ENCODE data around the gene MYH9. TPM values are rescaled to one million over a fixed set of nuclear protein-coding genes. Genes with fewer than 3 reads are reported as not detected.

Gene MYH9
- total RNA-seq, 1 experiment from 2014 or later: 258 TPM

DNA sequence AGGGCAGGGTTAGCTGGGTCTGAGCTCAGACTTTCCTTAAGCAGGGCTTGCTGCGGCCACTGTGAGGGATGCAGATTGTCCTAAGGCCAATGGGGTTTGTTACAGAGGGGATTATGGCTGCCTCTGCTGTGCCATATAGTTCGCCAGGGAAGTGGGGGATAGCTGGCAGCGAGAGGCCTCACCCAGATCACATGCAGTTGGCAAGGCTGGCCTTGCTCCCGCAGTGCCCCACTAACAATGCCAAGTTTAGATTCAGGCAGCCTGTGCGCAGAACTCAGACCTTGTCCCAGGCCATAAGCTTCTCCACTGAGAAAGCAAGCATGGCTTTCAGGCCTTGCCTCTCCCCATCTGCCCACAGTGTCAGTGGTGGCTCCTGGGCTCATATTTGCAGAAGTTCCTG, 143.8 kb downstream of the MYH9 start:
- Histone ChIP-seq H3K9me2 (ENCODE audit: insufficient read depth) (no peaks in the 10 kb centered on the region), H3K9ac (ENCODE audit: low read length) (no peak overlapping the region), H3K36me3 (ENCODE audit: control insufficient read depth in 1 of 2, insufficient read depth in 2 of 2, low read length in 2 of 2) (no peaks in the 10 kb centered on the region), H3K4me2 (ENCODE audit: low read length) (no peak overlapping the region), H3K79me2 (ENCODE audit: insufficient read depth, low read length) (no peaks in the 10 kb centered on the region), H3K27me3 (ENCODE audit: insufficient read depth, low read length) (no peaks in the 10 kb centered on the region), H2AFZ (ENCODE audit: low read depth, low read length, poor library complexity, severe bottlenecking) (no peak overlapping the region), H3K4me1 (ENCODE audit: control insufficient read depth in 1 of 2, insufficient read depth in 2 of 2, low read length in 2 of 2) (peaks cover 6 to 10% of the 10 kb centered on the region in 2 experiments; a peak in 3 of 4 replicates), H3K9me3 (ENCODE audit: control insufficient read depth in 1 of 2, insufficient read depth in 1 of 2, low read depth in 1 of 2, low read length in 2 of 2) (no peaks in the 10 kb centered on the region), H3K4me3 (replicated peaks in 1 of 2; ENCODE audit: low read depth in 1 of 2, low read length in 2 of 2) (no peak overlapping the region), H3K27ac (ENCODE audit: low read depth, low read length) (no peak overlapping the region), H4K20me1 (ENCODE audit: insufficient read depth) (no peaks in the 10 kb centered on the region)
- no peak for DNase-seq (ENCODE audit: low read depth, low spot score)
- ATAC-seq: no peak
- CTCF ChIA-PET: no interaction called here
- intact Hi-C loops (cut with micrococcal nuclease): no loop called here
- no TSS peak for BruUV-seq (replicated peaks)
- TF ChIP-seq CEBPB (IDR thresholded peaks at IDR 0.05; ENCODE audit: low read depth): no peak
- POLR2A ChIA-PET: no interaction called here
- RAD21 ChIA-PET (ENCODE audit: low non-redundant PET in 1 of 2, low total read pairs in 2 of 2, uncharacterized antibody in 2 of 2, unreplicated experiment in 2 of 2): no interaction called here

DNA sequence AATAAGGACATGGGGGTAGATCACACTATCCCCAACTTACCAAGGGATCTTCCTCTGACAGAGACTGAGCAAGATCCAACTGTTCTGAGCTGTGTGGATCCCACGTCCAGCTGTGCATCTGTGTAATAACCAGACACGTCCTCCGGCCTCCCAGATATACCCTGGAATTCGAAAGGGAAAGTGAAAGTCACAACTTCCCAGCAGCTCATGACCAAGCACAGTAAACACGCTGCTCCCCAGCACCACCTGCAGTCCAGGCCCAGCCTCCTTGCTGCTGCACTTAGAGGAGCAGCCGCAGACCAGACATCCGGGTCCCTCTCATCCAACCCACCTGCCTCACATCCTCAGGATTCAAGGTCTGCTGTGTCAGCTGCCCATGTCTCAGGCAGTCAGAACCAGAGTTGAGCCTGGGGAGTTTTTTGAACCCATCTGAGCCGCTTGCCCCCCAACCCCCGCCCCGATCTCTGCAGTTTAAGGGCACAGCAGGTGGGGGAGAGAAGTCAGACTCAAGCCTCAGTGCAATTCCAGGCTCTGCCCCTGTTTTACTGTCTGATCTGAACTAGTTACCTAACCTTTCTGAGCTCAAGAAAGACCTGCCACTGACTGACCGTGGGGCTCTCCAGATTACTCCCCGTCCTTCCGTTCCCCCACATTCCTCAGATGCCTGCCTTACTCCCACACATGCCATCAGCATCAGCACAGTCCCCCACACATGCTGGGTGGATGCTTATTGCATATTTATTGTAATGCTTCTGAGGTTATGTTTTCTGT, 148.2 kb downstream of the MYH9 start, which contains the start of gene APOL2:
APOL2 (minus strand) TSS at position 127 of the 771 bp plus-strand sequence. CDS start 6,365 bp downstream, outside the sequence.
- ATAC-seq (peak; percentile 96), DNase-seq (ENCODE audit: low read depth, low spot score) (peak; percentile 83)
- Histone ChIP-seq H3K36me3 (ENCODE audit: control insufficient read depth in 1 of 2, insufficient read depth in 2 of 2, low read length in 2 of 2) (no peaks in the 10 kb centered on the region), H3K9me2 (ENCODE audit: insufficient read depth) (no peaks in the 10 kb centered on the region), H4K20me1 (ENCODE audit: insufficient read depth) (no peaks in the 10 kb centered on the region), H3K27ac (ENCODE audit: low read depth, low read length) (peak within 1 kb of the TSS; percentile 90), H3K4me1 (ENCODE audit: control insufficient read depth in 1 of 2, insufficient read depth in 2 of 2, low read length in 2 of 2) (peaks cover 15 to 22% of the 10 kb centered on the region in 2 experiments; a peak in 3 of 4 replicates), H3K79me2 (ENCODE audit: insufficient read depth, low read length) (peaks cover 7% of the 10 kb centered on the region; the same call in 1 of the 2 replicates), H3K4me2 (ENCODE audit: low read length) (peak within 1 kb of the TSS; percentile 90), H3K4me3 (replicated peaks in 1 of 2; ENCODE audit: low read depth in 1 of 2, low read length in 2 of 2) (peak within 1 kb of the TSS; percentile 69 to 84), H3K9ac (ENCODE audit: low read length) (peak within 1 kb of the TSS; percentile 73), H3K9me3 (ENCODE audit: control insufficient read depth in 1 of 2, insufficient read depth in 1 of 2, low read depth in 1 of 2, low read length in 2 of 2) (no peaks in the 10 kb centered on the region), H2AFZ (ENCODE audit: low read depth, low read length, poor library complexity, severe bottlenecking) (peak within 1 kb of the TSS; percentile 81), H3K27me3 (ENCODE audit: insufficient read depth, low read length) (no peaks in the 10 kb centered on the region)
- CTCF ChIA-PET: interaction anchor here (0.8 to 2.1 kb wide), 5 partner anchors 26 to 231 kb away, joined by 3 to 7 read pairs (median 3); no protein-coding TSS in a partner anchor
- POLR2A ChIA-PET: interaction anchor here (0.7 to 1.7 kb wide), 3 partner anchors 10 to 212 kb away, joined by 3 to 4 read pairs (median 4); no protein-coding TSS in a partner anchor
- RAD21 ChIA-PET (ENCODE audit: low non-redundant PET in 1 of 2, low total read pairs in 2 of 2, uncharacterized antibody in 2 of 2, unreplicated experiment in 2 of 2): interaction anchor here (0.6 to 0.7 kb wide), 2 partner anchors 371 to 982 kb away, joined by 3 to 4 read pairs; no protein-coding TSS in a partner anchor
- no TSS peak for BruUV-seq (replicated peaks)
- intact Hi-C loops (cut with micrococcal nuclease): loop anchor here (1.0 to 5.0 kb wide), 2 partner anchors 42 to 242 kb away; partner anchors contain the start of gene TXN2
- TF ChIP-seq TCF7L2 (IDR thresholded peaks at IDR 0.05; ENCODE audit: borderline replicate concordance, extremely low read depth, insufficient read depth, insufficient read length): no peak
- TF ChIP-seq POLR2AphosphoS5 (IDR thresholded peaks at IDR 0.05; ENCODE audit: low read depth, low read length): peak; percentile 78
- TF ChIP-seq, protein P1, sequence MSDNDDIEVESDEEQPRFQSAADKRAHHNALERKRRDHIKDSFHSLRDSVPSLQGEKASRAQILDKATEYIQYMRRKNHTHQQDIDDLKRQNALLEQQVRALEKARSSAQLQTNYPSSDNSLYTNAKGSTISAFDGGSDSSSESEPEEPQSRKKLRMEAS (IDR thresholded peaks at IDR 0.05): peak; percentile 73
- TF ChIP-seq YY1 (IDR thresholded peaks at IDR 0.05; ENCODE audit: extremely low read depth, insufficient replicate concordance, low read depth, low read length): no peak
- TF ChIP-seq RAD21 (IDR thresholded peaks at IDR 0.05; ENCODE audit: low read depth): peak; percentile 37
- TF ChIP-seq, protein P2, sequence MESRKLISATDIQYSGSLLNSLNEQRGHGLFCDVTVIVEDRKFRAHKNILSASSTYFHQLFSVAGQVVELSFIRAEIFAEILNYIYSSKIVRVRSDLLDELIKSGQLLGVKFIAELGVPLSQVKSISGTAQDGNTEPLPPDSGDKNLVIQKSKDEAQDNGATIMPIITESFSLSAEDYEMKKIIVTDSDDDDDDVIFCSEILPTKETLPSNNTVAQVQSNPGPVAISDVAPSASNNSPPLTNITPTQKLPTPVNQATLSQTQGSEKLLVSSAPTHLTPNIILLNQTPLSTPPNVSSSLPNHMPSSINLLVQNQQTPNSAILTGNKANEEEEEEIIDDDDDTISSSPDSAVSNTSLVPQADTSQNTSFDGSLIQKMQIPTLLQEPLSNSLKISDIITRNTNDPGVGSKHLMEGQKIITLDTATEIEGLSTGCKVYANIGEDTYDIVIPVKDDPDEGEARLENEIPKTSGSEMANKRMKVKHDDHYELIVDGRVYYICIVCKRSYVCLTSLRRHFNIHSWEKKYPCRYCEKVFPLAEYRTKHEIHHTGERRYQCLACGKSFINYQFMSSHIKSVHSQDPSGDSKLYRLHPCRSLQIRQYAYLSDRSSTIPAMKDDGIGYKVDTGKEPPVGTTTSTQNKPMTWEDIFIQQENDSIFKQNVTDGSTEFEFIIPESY (IDR thresholded peaks at IDR 0.05; ENCODE audit: extremely low read depth, insufficient replicate concordance, low read length): no peak
- no peak for TF ChIP-seq FOSL1 (IDR thresholded peaks at IDR 0.05; ENCODE audit: low read depth)
- TF ChIP-seq POLR2A (IDR thresholded peaks at IDR 0.05; ENCODE audit: borderline replicate concordance, extremely low read depth, insufficient read depth, insufficient read length): peak; percentile 73
- no peak for TF ChIP-seq JUND (IDR thresholded peaks at IDR 0.05)
- TF ChIP-seq, protein P3, sequence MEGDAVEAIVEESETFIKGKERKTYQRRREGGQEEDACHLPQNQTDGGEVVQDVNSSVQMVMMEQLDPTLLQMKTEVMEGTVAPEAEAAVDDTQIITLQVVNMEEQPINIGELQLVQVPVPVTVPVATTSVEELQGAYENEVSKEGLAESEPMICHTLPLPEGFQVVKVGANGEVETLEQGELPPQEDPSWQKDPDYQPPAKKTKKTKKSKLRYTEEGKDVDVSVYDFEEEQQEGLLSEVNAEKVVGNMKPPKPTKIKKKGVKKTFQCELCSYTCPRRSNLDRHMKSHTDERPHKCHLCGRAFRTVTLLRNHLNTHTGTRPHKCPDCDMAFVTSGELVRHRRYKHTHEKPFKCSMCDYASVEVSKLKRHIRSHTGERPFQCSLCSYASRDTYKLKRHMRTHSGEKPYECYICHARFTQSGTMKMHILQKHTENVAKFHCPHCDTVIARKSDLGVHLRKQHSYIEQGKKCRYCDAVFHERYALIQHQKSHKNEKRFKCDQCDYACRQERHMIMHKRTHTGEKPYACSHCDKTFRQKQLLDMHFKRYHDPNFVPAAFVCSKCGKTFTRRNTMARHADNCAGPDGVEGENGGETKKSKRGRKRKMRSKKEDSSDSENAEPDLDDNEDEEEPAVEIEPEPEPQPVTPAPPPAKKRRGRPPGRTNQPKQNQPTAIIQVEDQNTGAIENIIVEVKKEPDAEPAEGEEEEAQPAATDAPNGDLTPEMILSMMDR (IDR thresholded peaks at IDR 0.05 in 2 of 3, conservative IDR thresholded peaks at IDR 0.05 in 1 of 3; ENCODE audit: borderline replicate concordance in 1 of 3, insufficient read depth in 1 of 3, low read depth in 2 of 3, low read length in 2 of 3): peak in 2 of 3 experiments; percentile 63 to 71; a peak in 4 of 6 replicates
- TF ChIP-seq ZNF274 (IDR thresholded peaks at IDR 0.05; ENCODE audit: low read depth, low read length): no peak
- peak; percentile 54 for TF ChIP-seq CBX3 (IDR thresholded peaks at IDR 0.05; ENCODE audit: low read depth)
- peak; percentile 77; the same call in 1 of the 2 replicates for TF ChIP-seq SIN3A (IDR thresholded peaks at IDR 0.05; ENCODE audit: low read depth)
- no peak for TF ChIP-seq EGR1 (IDR thresholded peaks at IDR 0.05; ENCODE audit: low read depth)

Measured in HCT116 (cell line).